ENCODE results near the gene TACC2. TPM values are rescaled to one million over a fixed set of nuclear protein-coding genes. Genes with fewer than 3 reads are reported as not detected.
"Not testable (repeated sequence)": the region's sequence is repeated elsewhere in the genome, so short reads cannot be mapped to it uniquely, and the experiment has no call there.

Gene TACC2
- total RNA-seq, 1 donor from 2014 or later: 56.6 TPM

GRCh38 chr10:122068844-122069243 lies 79.9 kb downstream of the TACC2 start:
- Mint-ChIP-seq H3K27me3 (ENCODE audit: low read depth) (no peaks in the 10 kb centered on the region), H3K27ac (ENCODE audit: unreplicated experiment) (no peak overlapping the region), H3K36me3 (ENCODE audit: low read depth) (no peaks in the 10 kb centered on the region), H3K4me1 (ENCODE audit: low read depth) (no peaks in the 10 kb centered on the region), H3K9me3 (ENCODE audit: low read depth) (peaks cover 5% of the 10 kb centered on the region), H3K4me3 (ENCODE audit: unreplicated experiment) (no peak overlapping the region)
- TF ChIP-seq CTCF (IDR thresholded peaks at IDR 0.05): no peak
- DNase-seq (ENCODE audit: low spot score): no peak

GRCh38 chr10:122072491-122072890 lies 83.5 kb downstream of the TACC2 start:
- H3K4me1 Mint-ChIP-seq (ENCODE audit: low read depth): no peaks in the 10 kb centered on the region
- no peak for TF ChIP-seq CTCF (IDR thresholded peaks at IDR 0.05)
- H3K4me3 Mint-ChIP-seq (ENCODE audit: unreplicated experiment): no peak overlapping the region
- H3K9me3 Mint-ChIP-seq (ENCODE audit: low read depth): no peaks in the 10 kb centered on the region
- no peaks in the 10 kb centered on the region for H3K27me3 Mint-ChIP-seq (ENCODE audit: low read depth)
- H3K36me3 Mint-ChIP-seq (ENCODE audit: low read depth): no peaks in the 10 kb centered on the region
- DNase-seq (ENCODE audit: low spot score): no peak
- no peak overlapping the region for H3K27ac Mint-ChIP-seq (ENCODE audit: unreplicated experiment)

GRCh38 chr10:122073508-122073907 lies 84.5 kb downstream of the TACC2 start:
- DNase-seq (ENCODE audit: low spot score): no peak
- TF ChIP-seq CTCF (IDR thresholded peaks at IDR 0.05): no peak

GRCh38 chr10:122075171-122075570 lies 86.2 kb downstream of the TACC2 start:
- no peak for TF ChIP-seq CTCF (IDR thresholded peaks at IDR 0.05)
- Mint-ChIP-seq H3K36me3 (ENCODE audit: low read depth) (no peaks in the 10 kb centered on the region), H3K4me3 (ENCODE audit: unreplicated experiment) (no peak overlapping the region), H3K9me3 (ENCODE audit: low read depth) (no peaks in the 10 kb centered on the region), H3K4me1 (ENCODE audit: low read depth) (no peaks in the 10 kb centered on the region), H3K27me3 (ENCODE audit: low read depth) (no peaks in the 10 kb centered on the region), H3K27ac (ENCODE audit: unreplicated experiment) (no peak overlapping the region)
- DNase-seq (ENCODE audit: low spot score): no peak

More at GRCh38 chr10:122073508-122073907, 84.5 kb downstream of the TACC2 start:
- Mint-ChIP-seq H3K27ac (ENCODE audit: unreplicated experiment) (no peak overlapping the region), H3K4me3 (ENCODE audit: unreplicated experiment) (no peak overlapping the region), H3K27me3 (ENCODE audit: low read depth) (no peaks in the 10 kb centered on the region), H3K4me1 (ENCODE audit: low read depth) (no peaks in the 10 kb centered on the region), H3K9me3 (ENCODE audit: low read depth) (no peaks in the 10 kb centered on the region), H3K36me3 (ENCODE audit: low read depth) (no peaks in the 10 kb centered on the region)

GRCh38 chr10:122075876-122076275 lies 86.9 kb downstream of the TACC2 start:
- not testable (repeated sequence) for H3K4me3 Mint-ChIP-seq (ENCODE audit: unreplicated experiment); H3K4me1 Mint-ChIP-seq (ENCODE audit: low read depth); H3K36me3 Mint-ChIP-seq (ENCODE audit: low read depth); H3K27ac Mint-ChIP-seq (ENCODE audit: unreplicated experiment); H3K9me3 Mint-ChIP-seq (ENCODE audit: low read depth); H3K27me3 Mint-ChIP-seq (ENCODE audit: low read depth); DNase-seq (ENCODE audit: low spot score)

- Mint-ChIP-seq H3K9me3 (ENCODE audit: low read depth) (no peaks in the 10 kb centered on the region), H3K27ac (ENCODE audit: unreplicated experiment) (no peak overlapping the region)
- TF ChIP-seq CTCF (IDR thresholded peaks at IDR 0.05): no peak
Observed at GRCh38 chr10:122077311-122077875, 88.4 kb downstream of the TACC2 start.

More at GRCh38 chr10:122077311-122077875, 88.4 kb downstream of the TACC2 start:
- DNase-seq (ENCODE audit: low spot score): peak; percentile 48
- H3K4me3 Mint-ChIP-seq (ENCODE audit: unreplicated experiment): no peak overlapping the region
- H3K36me3 Mint-ChIP-seq (ENCODE audit: low read depth): no peaks in the 10 kb centered on the region
- H3K27me3 Mint-ChIP-seq (ENCODE audit: low read depth): no peaks in the 10 kb centered on the region
- H3K4me1 Mint-ChIP-seq (ENCODE audit: low read depth): no peaks in the 10 kb centered on the region

All from chondrocyte (in vitro differentiated cells).